NT2/D1 (cell line): ENCODE data around the gene FLAD1.

Experiments
- SUZ12 ChIP-seq: IDR thresholded peaks from 2 replicates; pipeline ENCODE4 v1.6.1; 2011; ENCODE audit not compliant: insufficient read length, insufficient read depth; ENCODE audit errors: extremely low read depth
- YY1 ChIP-seq: IDR thresholded peaks from 2 replicates; pipeline ENCODE4 v1.6.1; 2011; ENCODE audit not compliant: insufficient read length, insufficient read depth
- ZNF274 ChIP-seq: IDR thresholded peaks from 2 replicates; pipeline ENCODE4 v1.6.1; 2011; ENCODE audit warnings: mild to moderate bottlenecking, low read depth, low read length

GRCh38 chr1:155037043-155037442, 53.9 kb downstream of the FLAD1 start:
- TF ChIP-seq ZNF274 (no peak), YY1 (no peak), SUZ12 (no peak)
